Measurements from ENCODE around the gene CFAP46. TPM values are rescaled to one million over a fixed set of nuclear protein-coding genes. Genes with fewer than 3 reads are reported as not detected.

The CFAP46 gene
- total and polyA plus RNA-seq, 2 of the 4 experiments (the other 2 are of a cell fraction) = 1.3 to 1.8 TPM

GRCh38 chr10:132860532-132860931, 81.8 kb downstream of the CFAP46 start:
- no peak overlapping the region for H3K14ac ChIP-seq (replicated peaks; ENCODE audit: low read depth, low read length)
- H4K8ac ChIP-seq (ENCODE audit: low read depth in 2 of 2, low read length in 2 of 2) = no peak overlapping the region
- H3K4me3 ChIP-seq (ENCODE audit: insufficient read depth, low read depth, low read length) = no peak overlapping the region
- TF ChIP-seq, protein P1, sequence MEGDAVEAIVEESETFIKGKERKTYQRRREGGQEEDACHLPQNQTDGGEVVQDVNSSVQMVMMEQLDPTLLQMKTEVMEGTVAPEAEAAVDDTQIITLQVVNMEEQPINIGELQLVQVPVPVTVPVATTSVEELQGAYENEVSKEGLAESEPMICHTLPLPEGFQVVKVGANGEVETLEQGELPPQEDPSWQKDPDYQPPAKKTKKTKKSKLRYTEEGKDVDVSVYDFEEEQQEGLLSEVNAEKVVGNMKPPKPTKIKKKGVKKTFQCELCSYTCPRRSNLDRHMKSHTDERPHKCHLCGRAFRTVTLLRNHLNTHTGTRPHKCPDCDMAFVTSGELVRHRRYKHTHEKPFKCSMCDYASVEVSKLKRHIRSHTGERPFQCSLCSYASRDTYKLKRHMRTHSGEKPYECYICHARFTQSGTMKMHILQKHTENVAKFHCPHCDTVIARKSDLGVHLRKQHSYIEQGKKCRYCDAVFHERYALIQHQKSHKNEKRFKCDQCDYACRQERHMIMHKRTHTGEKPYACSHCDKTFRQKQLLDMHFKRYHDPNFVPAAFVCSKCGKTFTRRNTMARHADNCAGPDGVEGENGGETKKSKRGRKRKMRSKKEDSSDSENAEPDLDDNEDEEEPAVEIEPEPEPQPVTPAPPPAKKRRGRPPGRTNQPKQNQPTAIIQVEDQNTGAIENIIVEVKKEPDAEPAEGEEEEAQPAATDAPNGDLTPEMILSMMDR (conservative IDR thresholded peaks at IDR 0.05; ENCODE audit: low read depth, low read length) = no peak
- TF ChIP-seq MXI1 (IDR thresholded peaks at IDR 0.05; ENCODE audit: borderline replicate concordance, low read depth, low read length) (no peak), BHLHE40 (IDR thresholded peaks at IDR 0.05; ENCODE audit: low read depth, low read length) (no peak), MAZ (IDR thresholded peaks at IDR 0.05; ENCODE audit: borderline replicate concordance, low read depth, low read length) (no peak)
- H3K9me1 ChIP-seq (ENCODE audit: insufficient read depth, low read length) = no peaks in the 10 kb centered on the region
- H2AK5ac ChIP-seq (ENCODE audit: low read depth, low read length) = no peak overlapping the region
- CTCF ChIA-PET = no interaction called here
- H3K23ac ChIP-seq (ENCODE audit: low read depth, low read length) = no peak overlapping the region
- no peaks in the 10 kb centered on the region for H4K20me1 ChIP-seq (ENCODE audit: insufficient read depth, low read length)
- H3K4ac ChIP-seq (ENCODE audit: low read depth, low read length) = no peak overlapping the region
- POLR2A ChIA-PET (ENCODE audit: unreplicated experiment) = no interaction called here
- dilution Hi-C loops (cut with HindIII; ENCODE audit: low sequenced_read_pairs, unreplicated experiment) (no loop called here), intact Hi-C loops (cut with micrococcal nuclease) (no loop called here), in situ Hi-C loops (cut with MboI; ENCODE audit: low sequenced_read_pairs) (no loop called here)
- no peak overlapping the region for H4K91ac ChIP-seq (ENCODE audit: insufficient read depth, low read depth, low read length)
- H3K9ac ChIP-seq (ENCODE audit: low read depth, low read length) = no peak overlapping the region
- no peak overlapping the region for H3K56ac ChIP-seq (ENCODE audit: extremely low read depth, insufficient read depth, low read length)
- no peaks in the 10 kb centered on the region for H3K36me3 ChIP-seq (ENCODE audit: control insufficient read depth, insufficient read depth, low read length)
- peaks cover 4% of the 10 kb centered on the region; the same call in 1 of the 2 replicates for H3K9me3 ChIP-seq (ENCODE audit: control insufficient read depth, insufficient read depth, low read length)
- no peaks in the 10 kb centered on the region for H3K79me1 ChIP-seq (ENCODE audit: low read depth in 1 of 2, low read length in 2 of 2)
- H3K18ac ChIP-seq (ENCODE audit: low read depth, low read length) = no peak overlapping the region
- no peak overlapping the region for H2AK9ac ChIP-seq (replicated peaks; ENCODE audit: low read depth, low read length, poor library complexity)
- H3K27me3 ChIP-seq (ENCODE audit: control insufficient read depth, insufficient read depth, low read length) = peaks cover 14% of the 10 kb centered on the region
- no peak overlapping the region for H2BK15ac ChIP-seq (ENCODE audit: low read depth, low read length)
- no peak overlapping the region for H2BK20ac ChIP-seq (ENCODE audit: low read depth, low read length)
- no peak overlapping the region for H2AFZ ChIP-seq (replicated peaks; ENCODE audit: low read length, poor library complexity)
- no peak for ATAC-seq (ENCODE audit: low read depth)
- H2BK5ac ChIP-seq (ENCODE audit: low read depth, low read length, poor library complexity, severe bottlenecking) = no peak overlapping the region
- WGBS, 2 experiments (ENCODE audit: extremely low coverage in 2 of 2, insufficient read length in 1 of 2) = 79% methylated on average over 7 of the region's 16 CpGs; no CpG with 5 or more reads in 1 of the 2 experiments
- DNase-seq = no peak
- no TSS peak for BruUV-seq (replicated peaks)
- H4K5ac ChIP-seq (ENCODE audit: low read depth, low read length) = no peak overlapping the region
- no peaks in the 10 kb centered on the region for H3K4me1 ChIP-seq (ENCODE audit: control insufficient read depth, insufficient read depth, low read length)
- H3K4me2 ChIP-seq (ENCODE audit: low read depth, low read length) = no peak overlapping the region
- no peak overlapping the region for H2BK120ac ChIP-seq (ENCODE audit: low read depth, low read length)
- no peak overlapping the region for H3K27ac ChIP-seq (ENCODE audit: insufficient read depth, low read length)
